Activated CD4-positive, alpha-beta T cell treated with anti-CD3 and anti-CD28 coated beads for 36 hours (primary cell): ENCODE data around the gene TMEM51. TPM values are rescaled to one million over a fixed set of nuclear protein-coding genes. Genes with fewer than 3 reads are reported as not detected.
"Not testable (repeated sequence)": the region's sequence is repeated elsewhere in the genome, so short reads cannot be mapped to it uniquely, and the experiment has no call there.

ENCODE experiments used
- ATAC-seq: fragments of 200-7000 bp; cut with Tn5 transposase; one replicate; pipeline ENCODE4 v1.10.0; 2021; ENCODE audit warnings: mild to moderate bottlenecking, moderate library complexity
- CTCF ChIA-PET: fragments of 350-600 bp; sonication (Branson Sonifier 250); formaldehyde crosslinking; loops from one replicate; lab custom pipeline; 2021; ENCODE audit warnings: antibody characterized with exemption; lab: Charles Lee
- POLR2A ChIA-PET: fragments of 350-600 bp; sonication (Branson Sonifier 250); formaldehyde crosslinking; loops from one replicate; lab custom pipeline; 2021; ENCODE audit warnings: antibody characterized with exemption, inconsistent platforms; lab: Charles Lee
- DNase-seq: peaks from one replicate; pipeline ENCODE4 v3.0.0-alpha.2; 2020
- H3K27ac Mint-ChIP-seq: one replicate; pipeline ENCODE4 v1.8.0; 2021; ENCODE audit warnings: mixed read lengths
- H3K27me3 Mint-ChIP-seq: one replicate; pipeline ENCODE4 v1.8.0; 2021; ENCODE audit warnings: mixed read lengths
- H3K36me3 Mint-ChIP-seq: one replicate; pipeline ENCODE4 v1.8.0; 2021; ENCODE audit warnings: low read depth, mixed read lengths
- H3K4me1 Mint-ChIP-seq: one replicate; pipeline ENCODE4 v1.8.0; 2021; ENCODE audit warnings: mixed read lengths
- H3K4me3 Mint-ChIP-seq: one replicate; pipeline ENCODE4 v1.8.0; 2021; ENCODE audit warnings: mild to moderate bottlenecking, moderate library complexity, mixed read lengths
- H3K9me3 Mint-ChIP-seq: one replicate; pipeline ENCODE4 v1.8.0; 2021; ENCODE audit warnings: low read depth, mixed read lengths
- intact Hi-C, 2 experiments: fragments of 100-400 bp; cut with DNase I in 1 of 2; cut with micrococcal nuclease in 1 of 2; formaldehyde crosslinking; loops; one replicate each; pipeline versions ENCODE4 v1.14.2 to v1.15.1; 2022 to 2024; cut with DNase I, micrococcal nuclease
- total RNA-seq, 2 experiments: library from RNA; stranded (reverse); gene quantifications; one replicate each; pipeline ENCODE4 v1.2.3, GENCODE V29; 2021

The TMEM51 gene
- total RNA-seq, 2 experiments from 2014 or later = 0.11 TPM; not detected in 1

DNA sequence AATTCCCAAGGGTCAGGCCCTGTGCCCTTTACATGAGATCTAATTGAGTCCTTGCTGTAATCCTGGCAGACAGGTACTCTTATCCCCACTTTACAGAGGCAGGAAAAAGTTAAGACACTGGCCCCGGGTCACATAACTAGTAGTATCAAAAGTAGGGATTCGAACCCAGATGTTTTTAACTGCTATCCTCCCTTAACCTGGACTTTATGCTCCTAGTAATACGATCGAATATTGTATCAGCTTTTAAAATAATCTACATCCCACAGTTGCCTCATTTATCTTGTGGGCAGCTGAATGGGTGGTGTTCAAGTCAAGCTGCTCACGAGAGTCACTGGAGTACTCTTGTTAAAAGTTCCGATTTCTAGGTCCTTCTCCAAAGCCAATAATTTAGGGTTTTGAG lies 25.5 kb upstream of the TMEM51 start:
- POLR2A ChIA-PET = no interaction called here
- intact Hi-C loops = loop anchor here (1.0 to 10.0 kb wide), 4 partner anchors 24 to 307 kb away; partner anchors contain the start of gene CTRC (in 1 of the 2)
- Mint-ChIP-seq H3K27ac (no peak overlapping the region), H3K4me1 (no peaks in the 10 kb centered on the region), H3K27me3 (no peaks in the 10 kb centered on the region), H3K4me3 (no peak overlapping the region), H3K36me3 (no peaks in the 10 kb centered on the region), H3K9me3 (no peaks in the 10 kb centered on the region)
- CTCF ChIA-PET = interaction anchor here (0.6 to 4.0 kb wide), 27 partner anchors 9 to 304 kb away, joined by 3 to 82 read pairs (median 4); partner anchors contain the start of gene TMEM51
- ATAC-seq = no peak
- DNase-seq = no peak

DNA sequence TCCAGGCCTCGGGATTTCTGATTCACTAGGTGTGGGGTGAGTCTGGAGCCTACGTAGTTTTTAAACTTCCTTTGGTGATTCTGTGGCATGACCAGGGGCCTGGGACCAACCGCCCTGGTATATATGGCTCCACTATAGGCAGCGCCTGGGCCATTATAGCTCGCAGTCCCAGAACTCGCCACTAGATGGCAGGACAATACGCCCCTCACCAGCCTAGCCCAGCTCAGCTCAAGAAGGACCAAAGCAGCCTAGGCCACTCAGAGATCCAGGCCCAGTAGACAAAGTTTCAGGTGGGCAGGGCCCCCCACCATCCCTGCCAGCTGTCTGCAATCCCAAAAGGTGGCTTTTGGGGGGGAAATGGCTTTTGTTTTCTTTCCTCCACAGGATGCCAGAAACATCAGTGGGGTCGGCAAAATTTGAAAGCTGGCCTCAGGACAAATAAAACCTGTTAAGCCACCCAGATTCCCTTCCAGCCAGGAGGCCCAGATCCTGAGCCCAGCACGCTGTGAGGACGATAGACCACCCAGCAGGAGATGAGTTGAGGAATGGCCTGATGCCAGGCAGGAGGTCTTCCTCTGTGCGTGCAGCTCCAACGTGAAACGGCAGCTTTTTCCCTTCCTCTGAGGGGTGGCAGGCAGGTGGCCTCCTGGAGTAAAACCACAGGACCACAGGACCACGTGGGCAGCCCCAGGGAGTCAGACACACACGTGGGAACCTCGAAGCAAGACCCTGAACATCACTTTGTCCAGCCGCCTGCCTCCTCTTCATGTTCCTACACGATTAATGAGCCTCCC lies 24.8 kb upstream of the TMEM51 start:
- DNase-seq (peak; percentile 84), ATAC-seq (peak; percentile 97)
- CTCF ChIA-PET = interaction anchor here (0.5 to 4.0 kb wide), 43 partner anchors 8 to 303 kb away, joined by 3 to 82 read pairs (median 4); partner anchors contain the start of gene TMEM51
- no peaks in the 10 kb centered on the region for H3K36me3 Mint-ChIP-seq
- intact Hi-C loops = loop anchor here (1.0 to 10.0 kb wide), 4 partner anchors 24 to 306 kb away; partner anchors contain the start of gene CTRC (in 1 of the 2)
- no peak overlapping the region for H3K4me3 Mint-ChIP-seq
- H3K27ac Mint-ChIP-seq = no peak overlapping the region
- H3K27me3 Mint-ChIP-seq = peaks cover 3% of the 10 kb centered on the region
- H3K9me3 Mint-ChIP-seq = no peaks in the 10 kb centered on the region
- POLR2A ChIA-PET = interaction anchor here (0.6 kb wide), 1 partner anchor 278 kb away, joined by 3 read pairs; no protein-coding TSS in a partner anchor
- no peaks in the 10 kb centered on the region for H3K4me1 Mint-ChIP-seq

DNA sequence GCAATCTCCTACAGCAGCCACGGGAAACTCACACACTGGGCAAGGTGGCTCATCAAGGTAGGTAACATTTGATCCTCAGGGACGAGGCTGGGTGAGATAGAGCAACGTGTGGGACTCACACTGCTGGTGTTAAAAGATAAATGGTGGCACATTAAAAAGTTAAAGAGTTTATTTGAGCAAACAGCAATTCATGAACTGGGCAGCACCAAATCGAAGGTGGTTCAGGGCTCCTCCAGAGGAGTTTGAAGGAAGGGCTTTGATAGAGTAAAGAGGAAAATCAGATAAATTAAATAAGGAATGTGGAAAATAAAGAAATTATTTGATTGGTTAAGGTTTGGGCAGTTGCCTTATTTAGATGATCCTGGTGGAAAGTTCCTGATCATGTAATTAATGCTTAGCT lies 23.6 kb upstream of the TMEM51 start:
- no peaks in the 10 kb centered on the region for H3K9me3 Mint-ChIP-seq
- CTCF ChIA-PET = interaction anchor here (0.6 to 4.0 kb wide), 4 partner anchors 142 to 204 kb away, joined by 3 to 82 read pairs (median 4); no protein-coding TSS in a partner anchor
- no peak for ATAC-seq
- no peaks in the 10 kb centered on the region for H3K4me1 Mint-ChIP-seq
- DNase-seq = no peak
- no peaks in the 10 kb centered on the region for H3K36me3 Mint-ChIP-seq
- no peak overlapping the region for H3K4me3 Mint-ChIP-seq
- POLR2A ChIA-PET = no interaction called here
- intact Hi-C loops = loop anchor here in 1 of 2 experiments (10.0 kb wide), 1 partner anchor 305 kb away; the partner anchor contains the start of gene CTRC
- peaks cover 13% of the 10 kb centered on the region for H3K27me3 Mint-ChIP-seq
- H3K27ac Mint-ChIP-seq = no peak overlapping the region

DNA sequence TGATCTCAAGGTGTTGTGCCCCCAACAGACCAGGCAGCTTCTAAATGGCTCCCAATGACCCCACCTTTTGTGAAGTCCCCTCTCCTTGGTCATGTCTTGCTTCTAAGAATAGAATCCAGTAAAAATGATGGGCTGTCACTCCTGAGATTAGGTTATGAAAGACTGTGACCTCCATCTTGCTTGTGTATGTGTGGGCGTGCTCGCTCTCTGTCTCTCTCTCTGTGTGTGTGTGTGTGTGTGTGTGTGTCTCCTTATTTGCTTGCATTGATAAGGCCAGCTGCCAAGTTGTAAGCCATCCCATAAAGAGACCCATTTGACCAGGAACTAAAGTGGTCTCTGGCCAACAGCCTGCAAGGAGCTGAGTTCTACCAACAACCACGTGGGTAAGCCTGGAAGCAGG lies 22.9 kb upstream of the TMEM51 start:
- ATAC-seq (no peak), DNase-seq (no peak)
- intact Hi-C loops = no loop called here
- Mint-ChIP-seq H3K27ac (no peak overlapping the region), H3K27me3 (peaks cover 16% of the 10 kb centered on the region), H3K4me3 (no peak overlapping the region), H3K4me1 (no peaks in the 10 kb centered on the region), H3K9me3 (no peaks in the 10 kb centered on the region), H3K36me3 (no peaks in the 10 kb centered on the region)
- ChIA-PET CTCF (interaction anchor here (0.7 to 4.0 kb wide), 3 partner anchors 16 to 174 kb away, joined by 3 to 82 read pairs (median 6); no protein-coding TSS in a partner anchor), POLR2A (no interaction called here)

DNA sequence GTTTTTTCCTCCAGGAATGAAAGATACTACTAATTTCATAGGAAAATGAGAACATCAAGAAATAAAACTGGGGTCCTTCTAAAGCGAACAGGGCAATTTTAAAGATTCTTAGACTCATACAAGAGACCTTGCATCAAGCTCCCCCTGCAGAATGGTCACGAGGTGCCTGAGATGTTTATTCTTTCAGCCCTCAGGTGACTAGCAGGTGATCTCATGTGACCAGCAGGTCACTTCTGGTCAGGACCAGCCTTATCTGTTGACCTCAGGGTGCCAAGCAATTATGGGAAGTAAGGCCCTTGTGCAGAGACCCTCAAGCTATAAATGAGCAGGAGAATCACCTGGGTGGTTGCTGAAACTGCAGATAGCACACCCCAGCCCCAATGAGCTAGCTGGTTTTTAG lies 20.6 kb upstream of the TMEM51 start:
- Mint-ChIP-seq H3K27ac (no peak overlapping the region), H3K9me3 (no peaks in the 10 kb centered on the region), H3K36me3 (no peaks in the 10 kb centered on the region), H3K4me1 (no peaks in the 10 kb centered on the region), H3K4me3 (no peak overlapping the region), H3K27me3 (peaks cover 31% of the 10 kb centered on the region)
- DNase-seq (no peak), ATAC-seq (no peak)
- ChIA-PET POLR2A (no interaction called here), CTCF (interaction anchor here (1.4 kb wide), 1 partner anchor 9 kb away, joined by 3 read pairs; no protein-coding TSS in a partner anchor)
- intact Hi-C loops = no loop called here

DNA sequence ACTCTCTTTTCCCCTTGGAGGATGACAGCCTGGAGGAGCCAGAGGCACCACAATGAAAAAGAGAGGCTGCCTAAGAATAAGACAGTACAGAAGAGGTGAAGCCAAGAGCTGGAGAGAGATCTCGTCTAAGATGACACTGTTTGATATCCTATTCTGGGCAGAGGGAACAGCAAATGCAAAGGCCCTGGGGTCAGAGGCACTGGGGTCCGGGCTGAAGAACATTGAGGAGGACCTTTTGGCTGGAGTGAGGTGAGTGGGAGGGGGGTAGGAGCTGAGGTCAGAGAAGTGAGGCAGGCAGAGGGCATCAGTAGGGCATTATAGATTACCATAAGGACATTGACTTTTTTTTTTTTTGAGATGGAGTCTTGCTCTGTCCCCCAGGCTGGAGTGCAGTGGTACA lies 19.3 kb upstream of the TMEM51 start:
- no peak for DNase-seq
- H3K9me3 Mint-ChIP-seq = no peaks in the 10 kb centered on the region
- H3K27me3 Mint-ChIP-seq = peaks cover 35% of the 10 kb centered on the region
- no peak overlapping the region for H3K27ac Mint-ChIP-seq
- H3K4me1 Mint-ChIP-seq = no peaks in the 10 kb centered on the region
- no peaks in the 10 kb centered on the region for H3K36me3 Mint-ChIP-seq
- no peak overlapping the region for H3K4me3 Mint-ChIP-seq
- intact Hi-C loops = no loop called here
- POLR2A ChIA-PET = interaction anchor here (0.6 kb wide), 1 partner anchor 23 kb away, joined by 6 read pairs; no protein-coding TSS in a partner anchor
- CTCF ChIA-PET = interaction anchor here (0.6 to 1.4 kb wide), 2 partner anchors 8 to 51 kb away, joined by 3 read pairs; no protein-coding TSS in a partner anchor
- ATAC-seq = no peak

DNA sequence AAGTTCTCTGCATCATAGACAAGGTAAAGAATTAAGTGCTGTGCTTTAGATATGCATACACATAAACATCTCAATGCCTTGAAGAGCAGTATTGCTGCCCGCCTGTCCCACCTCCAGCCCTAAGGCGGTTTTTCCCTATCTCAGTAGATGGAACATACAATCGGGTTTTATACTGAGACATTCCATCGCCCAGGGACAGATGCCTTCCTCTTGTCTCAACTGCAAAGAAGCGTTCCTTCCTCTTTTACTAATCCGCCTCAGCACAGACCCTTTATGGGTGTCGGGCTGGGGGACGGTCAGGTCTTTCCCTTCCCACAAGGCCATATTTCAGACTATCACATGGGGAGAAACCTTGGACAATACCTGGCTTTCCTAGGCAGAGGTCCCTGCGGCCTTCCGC lies 17.9 kb upstream of the TMEM51 start:
- POLR2A ChIA-PET, H3K4me1 Mint-ChIP-seq, DNase-seq, intact Hi-C loops, H3K36me3 Mint-ChIP-seq, H3K27ac Mint-ChIP-seq, CTCF ChIA-PET, H3K9me3 Mint-ChIP-seq, H3K4me3 Mint-ChIP-seq, ATAC-seq: not testable (repeated sequence)
- peaks cover 40% of the 10 kb centered on the region for H3K27me3 Mint-ChIP-seq

DNA sequence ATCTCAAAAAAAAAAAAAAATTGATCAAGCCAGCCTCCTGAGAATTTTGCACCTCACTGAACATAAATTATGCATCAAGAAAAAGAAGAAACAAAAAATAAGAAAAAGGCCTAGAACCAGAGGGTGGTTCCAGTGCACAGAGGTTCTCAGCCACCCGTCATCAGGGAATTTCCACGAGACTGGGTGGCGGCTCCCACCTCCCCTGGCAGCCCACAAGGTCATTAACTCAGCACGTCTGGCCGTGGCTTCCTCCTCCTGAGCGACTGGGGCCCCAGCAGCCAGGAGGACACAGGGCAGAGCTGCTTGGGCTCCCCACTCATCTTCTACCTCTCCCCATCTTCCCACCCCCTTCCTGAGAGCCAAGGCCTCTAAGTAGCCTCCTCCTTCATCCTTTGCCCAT lies 15.7 kb upstream of the TMEM51 start:
- DNase-seq (no peak), ATAC-seq (no peak)
- POLR2A ChIA-PET = no interaction called here
- H3K4me3 Mint-ChIP-seq = no peak overlapping the region
- CTCF ChIA-PET = interaction anchor here (1.4 to 1.6 kb wide), 2 partner anchors 9 to 166 kb away, joined by 3 to 8 read pairs; no protein-coding TSS in a partner anchor
- intact Hi-C loops = no loop called here
- no peak overlapping the region for H3K27ac Mint-ChIP-seq
- no peaks in the 10 kb centered on the region for H3K4me1 Mint-ChIP-seq
- H3K36me3 Mint-ChIP-seq = no peaks in the 10 kb centered on the region
- no peaks in the 10 kb centered on the region for H3K9me3 Mint-ChIP-seq
- peaks cover 48% of the 10 kb centered on the region for H3K27me3 Mint-ChIP-seq

DNA sequence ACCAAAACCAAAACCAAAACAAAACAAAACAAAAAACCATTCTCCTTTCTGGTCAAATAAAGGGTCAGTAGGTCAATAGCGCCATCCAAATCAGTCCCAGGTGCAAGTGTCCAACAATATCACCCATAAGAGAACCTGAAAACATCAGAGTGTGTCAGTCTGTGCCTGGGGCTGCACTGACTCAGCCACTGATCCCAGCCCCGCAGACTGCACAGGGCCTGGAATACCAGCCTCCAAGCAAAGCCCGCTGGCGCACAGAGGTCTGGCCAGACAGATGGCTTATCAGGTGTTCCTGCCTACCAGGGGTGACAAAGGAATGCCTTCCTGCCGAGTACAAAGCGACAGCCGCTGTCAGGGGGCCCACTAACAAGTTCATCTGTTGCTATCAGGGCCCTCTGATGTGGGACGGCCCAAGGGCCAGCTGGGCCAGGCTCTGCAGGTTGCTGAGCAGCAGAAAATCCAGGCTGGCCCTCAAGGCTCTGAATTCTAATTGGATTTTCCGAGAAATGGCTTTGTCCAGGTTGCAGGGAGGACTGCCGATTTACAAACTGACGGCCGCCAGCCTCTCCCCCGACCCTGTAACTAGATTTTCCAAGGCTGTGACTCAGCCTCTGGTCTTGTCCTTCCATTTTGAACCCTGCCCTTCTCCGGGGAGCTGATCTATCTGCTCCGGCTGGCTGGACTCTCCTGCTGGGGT lies 13.7 kb upstream of the TMEM51 start:
- no peaks in the 10 kb centered on the region for H3K4me1 Mint-ChIP-seq
- H3K27ac Mint-ChIP-seq = no peak overlapping the region
- H3K9me3 Mint-ChIP-seq = no peaks in the 10 kb centered on the region
- H3K36me3 Mint-ChIP-seq = no peaks in the 10 kb centered on the region
- no peak overlapping the region for H3K4me3 Mint-ChIP-seq
- ChIA-PET CTCF (interaction anchor here (0.6 to 2.1 kb wide), 2 partner anchors 11 to 132 kb away, joined by 3 to 8 read pairs; no protein-coding TSS in a partner anchor), POLR2A (no interaction called here)
- DNase-seq = no peak
- intact Hi-C loops = no loop called here
- ATAC-seq = no peak
- H3K27me3 Mint-ChIP-seq = peaks cover 46% of the 10 kb centered on the region

DNA sequence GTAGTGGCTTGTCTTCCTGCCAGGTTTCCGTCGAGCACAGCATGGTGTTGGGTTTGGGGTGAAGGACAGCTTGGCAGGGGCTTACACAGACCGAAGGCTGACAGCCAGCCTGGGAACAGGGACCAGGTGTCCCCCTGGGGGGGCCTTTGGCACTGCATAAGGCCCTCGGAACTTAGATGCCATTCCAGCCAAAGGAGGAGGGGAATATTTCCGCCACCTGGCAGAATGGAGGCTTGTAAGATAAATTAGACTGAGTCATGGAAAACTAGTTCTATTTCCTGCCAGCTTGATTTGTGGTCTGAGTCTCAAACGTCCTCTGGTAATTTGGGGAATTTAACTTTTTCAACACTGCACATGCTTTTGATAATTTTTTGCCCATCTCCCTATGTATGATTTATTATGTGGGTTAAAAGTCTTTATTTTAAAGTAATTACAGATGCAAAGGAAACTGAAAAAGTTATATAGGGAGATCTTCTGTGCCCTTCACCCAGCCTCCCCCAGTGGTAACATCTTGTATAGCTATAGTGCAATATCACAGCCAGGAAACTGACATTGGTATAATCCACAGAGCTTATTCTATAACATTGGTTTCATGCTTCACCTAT lies 11.5 kb upstream of the TMEM51 start:
- Mint-ChIP-seq H3K9me3 (no peaks in the 10 kb centered on the region), H3K27ac (no peak overlapping the region), H3K36me3 (no peaks in the 10 kb centered on the region), H3K4me3 (no peak overlapping the region), H3K4me1 (no peaks in the 10 kb centered on the region), H3K27me3 (peaks cover 39% of the 10 kb centered on the region)
- ChIA-PET CTCF (interaction anchor here (0.6 to 1.7 kb wide), 3 partner anchors 9 to 27 kb away, joined by 3 to 6 read pairs (median 4); no protein-coding TSS in a partner anchor), POLR2A (no interaction called here)
- intact Hi-C loops = no loop called here
- ATAC-seq (no peak), DNase-seq (no peak)

DNA sequence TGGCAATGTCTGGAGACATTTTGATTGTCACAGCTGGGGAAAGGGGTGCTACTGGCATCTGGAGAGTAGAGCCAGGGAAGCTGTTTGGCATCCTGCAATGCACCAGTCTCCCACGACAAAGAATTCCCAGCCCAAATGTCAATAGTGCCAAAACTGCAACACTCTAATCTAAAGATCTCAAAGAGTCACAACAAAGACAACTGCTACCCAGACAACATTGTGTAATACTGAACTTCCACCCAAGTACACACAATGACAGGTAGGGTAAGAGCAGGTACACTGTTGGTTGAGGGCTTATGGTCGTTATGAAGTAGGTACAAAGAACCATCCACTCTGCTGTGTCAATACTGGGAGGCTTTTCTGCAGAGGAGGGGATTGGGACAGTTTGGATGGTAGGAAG lies 8.2 kb upstream of the TMEM51 start:
- no peak overlapping the region for H3K27ac Mint-ChIP-seq
- DNase-seq = no peak
- ATAC-seq = no peak
- no peaks in the 10 kb centered on the region for H3K4me1 Mint-ChIP-seq
- CTCF ChIA-PET = no interaction called here
- H3K27me3 Mint-ChIP-seq = peaks cover 36% of the 10 kb centered on the region
- intact Hi-C loops = no loop called here
- H3K9me3 Mint-ChIP-seq = no peaks in the 10 kb centered on the region
- POLR2A ChIA-PET = no interaction called here
- H3K36me3 Mint-ChIP-seq = no peaks in the 10 kb centered on the region
- no peak overlapping the region for H3K4me3 Mint-ChIP-seq
